GM12878 (cell line): ENCODE results near the gene PAQR8. TPM values are rescaled to one million over a fixed set of nuclear protein-coding genes. Genes with fewer than 3 reads are reported as not detected.

Source experiments
- NFYA ChIP-seq: IDR thresholded peaks from 2 replicates; pipeline ENCODE4 v1.6.1; 2011; ENCODE audit warnings: low read depth, mild to moderate bottlenecking, low read length, improper control_type of control experiment, borderline replicate concordance
- RAD51 ChIP-seq: fragments of 450-650 bp; IDR thresholded peaks from 2 replicates; pipeline ENCODE4 v1.6.1; 2016; ENCODE audit warnings: moderate library complexity, mild to moderate bottlenecking, inconsistent platforms
- ZNF592 ChIP-seq: fragments of 450-650 bp; IDR thresholded peaks from 2 replicates; pipeline ENCODE4 v1.6.1; 2017; ENCODE audit warnings: mild to moderate bottlenecking, moderate library complexity
- ZNF622 ChIP-seq: fragments of 450-650 bp; IDR thresholded peaks from 2 replicates; pipeline ENCODE4 v1.6.1; 2017; ENCODE audit warnings: mild to moderate bottlenecking, inconsistent platforms
- polyA plus RNA-seq, 11 experiments: library from polyadenylated mRNA; depleted of rRNA in 4 of 11; unstranded in 6 of 11; stranded (reverse) in 5 of 11; fragments of >200 nt; fragmentation: Nextera tagmentation in 4 of 11; fragmentation: Illumina TruSeq in 1 of 11; extraction: Ambion mirVana in 4 of 11; extraction: Trizol in 1 of 11; gene quantifications; 1 replicate in 1 of 11; 2 replicates in 10 of 11; pipeline versions ENCODE4 v1.2.1 to v1.2.3, GENCODE V29; 2011 to 2016; ENCODE audit warnings: inconsistent platforms in 2 of 11, missing spikeins in 2 of 11, low read depth in 1 of 11
- total RNA-seq, 4 experiments: library from RNA; depleted of rRNA in 3 of 4; stranded (reverse); fragments of >200 nt in 3 of 4; fragmentation: Illumina TruSeq in 1 of 4; extraction: Trizol in 1 of 4; gene quantifications; 2 replicates each; pipeline versions ENCODE4 v1.2.1 to v1.2.3, GENCODE V29; 2013 to 2021
- TF ChIP-seq, protein P1 (sequence below): IDR thresholded peaks from 2 replicates; pipeline ENCODE4 v1.6.1; 2012; ENCODE audit warnings: low read depth, low read length, improper control_type of control experiment

The PAQR8 gene
- total and polyA plus RNA-seq, 10 of the 15 experiments (the other 5 are each of a cell fraction or from before 2014, with no cell fraction given): 3.9 to 22.4 (median 14.6) TPM

DNA sequence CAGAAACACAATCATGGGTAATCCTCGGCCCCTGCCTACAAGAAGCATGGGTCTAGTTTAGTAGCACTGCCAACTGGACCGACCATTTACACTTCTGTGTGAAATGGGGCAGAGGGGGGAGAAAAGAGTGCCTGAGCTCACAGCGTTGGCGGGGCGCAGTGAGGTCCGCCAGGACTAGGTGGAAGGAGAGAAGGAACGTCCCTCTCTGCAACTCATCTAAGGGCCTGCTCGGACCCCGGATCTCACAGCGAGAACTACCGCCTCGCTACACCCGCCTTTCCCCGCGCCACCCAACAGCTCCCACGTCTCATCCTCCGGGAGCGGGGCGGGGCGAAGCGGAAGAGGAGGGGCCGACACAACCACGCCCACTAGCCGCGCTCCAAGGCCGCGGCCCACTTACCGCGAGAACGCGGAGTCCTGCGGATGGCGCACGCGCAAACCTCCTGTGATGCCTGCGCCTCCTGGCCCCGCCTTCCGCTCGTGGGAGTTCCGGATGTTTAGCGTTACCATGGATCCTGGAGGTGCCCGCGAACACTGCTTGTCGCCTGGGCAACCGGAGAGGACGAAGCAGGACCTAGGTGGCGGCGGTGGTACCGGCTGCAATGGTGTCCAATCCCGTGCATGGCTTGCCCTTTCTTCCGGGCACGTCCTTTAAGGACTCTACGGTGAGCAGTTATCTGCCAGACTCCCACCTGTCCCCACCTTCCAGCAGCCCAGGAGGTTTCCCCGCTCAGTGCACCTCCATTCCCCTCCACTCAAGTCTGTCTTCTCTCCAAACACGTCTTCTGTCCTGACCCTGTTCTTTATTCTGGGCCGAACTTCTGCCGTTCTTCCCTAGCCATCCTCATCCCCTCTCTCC, 58.1 kb downstream of the PAQR8 start, which contains the start of gene EFHC1 (continued):
- TF ChIP-seq ZNF592 (no peak), NFYA (no peak), ZNF622 (no peak), RAD51 (no peak)
- TF ChIP-seq, protein P1, sequence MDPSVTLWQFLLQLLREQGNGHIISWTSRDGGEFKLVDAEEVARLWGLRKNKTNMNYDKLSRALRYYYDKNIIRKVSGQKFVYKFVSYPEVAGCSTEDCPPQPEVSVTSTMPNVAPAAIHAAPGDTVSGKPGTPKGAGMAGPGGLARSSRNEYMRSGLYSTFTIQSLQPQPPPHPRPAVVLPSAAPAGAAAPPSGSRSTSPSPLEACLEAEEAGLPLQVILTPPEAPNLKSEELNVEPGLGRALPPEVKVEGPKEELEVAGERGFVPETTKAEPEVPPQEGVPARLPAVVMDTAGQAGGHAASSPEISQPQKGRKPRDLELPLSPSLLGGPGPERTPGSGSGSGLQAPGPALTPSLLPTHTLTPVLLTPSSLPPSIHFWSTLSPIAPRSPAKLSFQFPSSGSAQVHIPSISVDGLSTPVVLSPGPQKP: no peak
